Mucosa of gallbladder (tissue), 1 donor: ENCODE data around the gene PIK3IP1. TPM values are rescaled to one million over a fixed set of nuclear protein-coding genes. Genes with fewer than 3 reads are reported as not detected.

Source experiments
- DNase-seq: peaks from one replicate; pipeline ENCODE4 v3.0.0-alpha.2; 2020; ENCODE audit warnings: low spot score
- total RNA-seq: library from RNA; stranded (reverse); gene quantifications from one replicate; pipeline ENCODE4 v1.2.1, GENCODE V29; 2021
- donor health status: DM: no; HTN: no; CAD: no.

The PIK3IP1 gene
- total RNA-seq, 1 donor from 2014 or later: 48.0 TPM

DNA sequence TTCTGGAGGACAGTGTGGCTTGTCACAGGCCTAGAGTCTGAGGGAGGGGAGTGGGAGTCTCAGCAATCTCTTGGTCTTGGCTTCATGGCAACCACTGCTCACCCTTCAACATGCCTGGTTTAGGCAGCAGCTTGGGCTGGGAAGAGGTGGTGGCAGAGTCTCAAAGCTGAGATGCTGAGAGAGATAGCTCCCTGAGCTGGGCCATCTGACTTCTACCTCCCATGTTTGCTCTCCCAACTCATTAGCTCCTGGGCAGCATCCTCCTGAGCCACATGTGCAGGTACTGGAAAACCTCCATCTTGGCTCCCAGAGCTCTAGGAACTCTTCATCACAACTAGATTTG, 13.0 kb downstream of the PIK3IP1 start:
- no peak for DNase-seq

DNA sequence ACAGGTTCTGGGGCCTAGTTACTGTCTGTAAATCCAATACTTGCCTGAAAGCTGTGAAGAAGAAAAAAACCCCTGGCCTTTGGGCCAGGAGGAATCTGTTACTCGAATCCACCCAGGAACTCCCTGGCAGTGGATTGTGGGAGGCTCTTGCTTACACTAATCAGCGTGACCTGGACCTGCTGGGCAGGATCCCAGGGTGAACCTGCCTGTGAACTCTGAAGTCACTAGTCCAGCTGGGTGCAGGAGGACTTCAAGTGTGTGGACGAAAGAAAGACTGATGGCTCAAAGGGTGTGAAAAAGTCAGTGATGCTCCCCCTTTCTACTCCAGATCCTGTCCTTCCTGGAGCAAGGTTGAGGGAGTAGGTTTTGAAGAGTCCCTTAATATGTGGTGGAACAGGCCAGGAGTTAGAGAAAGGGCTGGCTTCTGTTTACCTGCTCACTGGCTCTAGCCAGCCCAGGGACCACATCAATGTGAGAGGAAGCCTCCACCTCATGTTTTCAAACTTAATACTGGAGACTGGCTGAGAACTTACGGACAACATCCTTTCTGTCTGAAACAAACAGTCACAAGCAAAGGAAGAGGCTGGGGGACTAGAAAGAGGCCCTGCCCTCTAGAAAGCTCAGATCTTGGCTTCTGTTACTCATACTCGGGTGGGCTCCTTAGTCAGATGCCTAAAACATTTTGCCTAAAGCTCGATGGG, 13.5 kb downstream of the PIK3IP1 start:
- DNase-seq: no peak

DNA sequence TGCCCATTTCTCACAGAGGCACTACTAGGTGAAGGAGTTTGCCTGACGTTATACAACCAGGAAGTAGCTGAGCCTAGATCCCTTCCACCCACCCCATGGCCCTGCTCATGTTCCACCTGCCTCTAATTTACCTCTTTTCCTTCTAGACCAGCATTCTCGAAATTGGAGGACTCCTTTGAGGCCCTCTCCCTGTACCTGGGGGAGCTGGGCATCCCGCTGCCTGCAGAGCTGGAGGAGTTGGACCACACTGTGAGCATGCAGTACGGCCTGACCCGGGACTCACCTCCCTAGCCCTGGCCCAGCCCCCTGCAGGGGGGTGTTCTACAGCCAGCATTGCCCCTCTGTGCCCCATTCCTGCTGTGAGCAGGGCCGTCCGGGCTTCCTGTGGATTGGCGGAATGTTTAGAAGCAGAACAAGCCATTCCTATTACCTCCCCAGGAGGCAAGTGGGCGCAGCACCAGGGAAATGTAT, 14.1 kb downstream of the PIK3IP1 start:
- no peak for DNase-seq

DNA sequence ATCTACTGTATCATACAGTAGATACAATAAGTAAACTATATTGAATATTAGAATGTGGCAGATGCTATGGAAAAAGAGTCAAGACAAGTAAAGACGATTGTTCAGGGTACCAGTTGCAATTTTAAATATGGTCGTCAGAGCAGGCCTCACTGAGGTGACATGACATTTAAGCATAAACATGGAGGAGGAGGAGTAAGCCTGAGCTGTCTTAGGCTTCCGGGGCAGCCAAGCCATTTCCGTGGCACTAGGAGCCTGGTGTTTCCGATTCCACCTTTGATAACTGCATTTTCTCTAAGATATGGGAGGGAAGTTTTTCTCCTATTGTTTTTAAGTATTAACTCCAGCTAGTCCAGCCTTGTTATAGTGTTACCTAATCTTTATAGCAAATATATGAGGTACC, 14.5 kb downstream of the PIK3IP1 start:
- DNase-seq: no peak

DNA sequence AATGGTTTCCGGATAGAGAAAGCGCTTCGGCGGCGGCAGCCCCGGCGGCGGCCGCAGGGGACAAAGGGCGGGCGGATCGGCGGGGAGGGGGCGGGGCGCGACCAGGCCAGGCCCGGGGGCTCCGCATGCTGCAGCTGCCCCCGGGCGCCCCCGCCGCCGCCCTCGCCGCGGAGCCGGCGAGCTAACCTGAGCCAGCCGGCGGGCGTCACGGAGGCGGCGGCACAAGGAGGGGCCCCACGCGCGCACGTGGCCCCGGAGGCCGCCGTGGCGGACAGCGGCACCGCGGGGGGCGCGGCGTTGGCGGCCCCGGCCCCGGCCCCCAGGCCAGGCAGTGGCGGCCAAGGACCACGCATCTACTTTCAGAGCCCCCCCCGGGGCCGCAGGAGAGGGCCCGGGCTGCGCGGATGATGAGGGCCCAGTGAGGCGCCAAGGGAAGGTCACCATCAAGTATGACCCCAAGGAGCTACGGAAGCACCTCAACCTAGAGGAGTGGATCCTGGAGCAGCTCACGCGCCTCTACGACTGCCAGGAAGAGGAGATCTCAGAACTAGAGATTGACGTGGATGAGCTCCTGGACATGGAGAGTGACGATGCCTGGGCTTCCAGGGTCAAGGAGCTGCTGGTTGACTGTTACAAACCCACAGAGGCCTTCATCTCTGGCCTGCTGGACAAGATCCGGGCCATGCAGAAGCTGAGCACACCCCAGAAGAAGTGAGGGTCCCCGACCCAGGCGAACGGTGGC, 15.7 kb downstream of the PIK3IP1 start:
- DNase-seq: no peak

DNA sequence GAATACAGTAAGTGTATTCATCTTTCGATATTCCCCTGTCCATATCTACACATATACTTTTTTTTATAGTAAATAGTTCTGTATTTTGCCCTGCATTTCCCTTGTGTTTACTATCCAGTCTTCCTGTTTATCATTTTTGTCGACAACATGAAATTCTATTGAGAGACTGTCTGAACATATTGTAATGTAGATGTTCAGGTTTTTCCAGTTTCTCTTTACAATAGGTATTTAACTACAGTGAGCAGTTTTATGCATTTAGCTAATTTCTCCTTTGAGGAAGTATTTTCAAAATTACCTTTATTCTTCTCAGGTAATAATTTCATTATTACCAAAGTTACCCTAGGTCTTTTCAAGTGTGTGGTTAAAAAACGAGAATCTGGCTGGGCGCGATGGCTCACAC, 16.7 kb downstream of the PIK3IP1 start:
- no peak for DNase-seq

DNA sequence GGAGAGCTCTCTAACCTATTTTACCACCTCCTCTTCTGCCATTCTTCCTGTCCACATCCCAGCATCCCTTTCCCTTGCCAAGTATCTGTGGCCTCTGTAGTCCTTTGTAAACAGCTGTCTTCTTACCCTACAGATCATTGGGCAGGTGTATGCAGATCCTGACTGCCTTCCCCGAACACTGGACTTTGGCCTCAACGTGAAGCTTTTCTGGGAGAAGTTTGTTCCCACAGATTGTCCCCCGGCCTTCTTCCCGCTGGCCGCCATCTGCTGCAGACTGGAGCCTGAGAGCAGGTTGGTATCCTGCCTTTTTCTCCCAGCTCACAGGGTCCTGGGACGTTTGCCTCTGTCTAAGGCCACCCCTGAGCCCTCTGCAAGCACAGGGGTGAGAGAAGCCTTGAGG, 17.3 kb downstream of the PIK3IP1 start:
- DNase-seq: no peak

DNA sequence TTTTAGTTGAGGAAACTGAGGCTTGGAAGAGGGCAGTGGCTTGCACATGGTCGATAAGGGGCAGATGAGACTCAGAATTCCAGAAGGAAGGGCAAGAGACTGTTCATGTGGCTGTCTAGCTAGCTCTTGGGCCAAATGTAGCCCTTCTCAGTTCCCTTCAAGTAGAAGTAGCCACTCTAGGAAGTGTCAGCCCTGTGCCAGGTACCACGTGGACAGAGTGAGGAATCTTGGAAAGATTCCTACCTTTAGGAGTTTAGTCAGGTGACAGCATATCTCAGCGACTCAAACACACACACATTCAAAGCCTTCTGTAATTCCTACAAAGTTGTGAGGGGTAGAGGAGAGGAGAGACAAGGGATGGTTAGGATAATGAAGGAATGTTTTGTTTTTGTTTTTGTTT, 18.3 kb downstream of the PIK3IP1 start:
- no peak for DNase-seq

DNA sequence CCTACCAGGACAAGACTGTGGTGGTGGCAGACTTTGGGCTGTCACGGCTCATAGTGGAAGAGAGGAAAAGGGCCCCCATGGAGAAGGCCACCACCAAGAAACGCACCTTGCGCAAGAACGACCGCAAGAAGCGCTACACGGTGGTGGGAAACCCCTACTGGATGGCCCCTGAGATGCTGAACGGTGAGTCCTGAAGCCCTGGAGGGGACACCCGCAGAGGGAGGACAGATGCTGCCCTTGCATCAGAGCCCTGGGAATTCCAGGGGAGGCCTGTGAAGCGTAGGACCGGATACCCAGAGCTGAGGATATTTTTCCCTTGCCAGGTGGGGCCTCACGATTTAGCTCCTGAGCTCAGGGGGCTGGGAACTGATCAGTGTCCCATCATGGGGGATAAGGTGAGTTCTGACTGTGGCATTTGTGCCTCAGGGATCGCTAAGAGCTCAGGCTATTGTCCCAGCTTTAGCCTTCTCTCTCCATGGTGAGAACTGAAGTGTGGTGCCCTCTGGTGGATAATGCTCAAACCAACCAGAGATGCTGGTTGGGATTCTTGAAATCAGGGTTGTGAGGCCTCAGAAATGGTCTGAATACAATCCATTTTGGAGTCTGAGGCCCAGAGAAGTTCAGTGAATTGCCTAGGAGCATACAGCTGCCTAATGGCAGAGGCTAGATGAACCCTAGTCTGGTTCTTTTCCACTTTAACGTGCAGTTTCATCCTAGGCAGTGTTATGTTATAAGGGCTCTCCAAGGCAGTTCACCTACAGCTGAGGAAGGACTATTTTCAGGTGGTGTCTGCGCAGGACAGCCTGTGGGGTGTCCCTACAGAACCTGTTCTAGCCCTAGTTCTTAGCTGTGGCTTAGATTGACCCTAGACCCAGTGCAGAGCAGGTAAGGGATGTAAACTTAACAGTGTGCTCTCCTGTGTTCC, 19.5 kb downstream of the PIK3IP1 start:
- DNase-seq: peak; percentile 60

DNA sequence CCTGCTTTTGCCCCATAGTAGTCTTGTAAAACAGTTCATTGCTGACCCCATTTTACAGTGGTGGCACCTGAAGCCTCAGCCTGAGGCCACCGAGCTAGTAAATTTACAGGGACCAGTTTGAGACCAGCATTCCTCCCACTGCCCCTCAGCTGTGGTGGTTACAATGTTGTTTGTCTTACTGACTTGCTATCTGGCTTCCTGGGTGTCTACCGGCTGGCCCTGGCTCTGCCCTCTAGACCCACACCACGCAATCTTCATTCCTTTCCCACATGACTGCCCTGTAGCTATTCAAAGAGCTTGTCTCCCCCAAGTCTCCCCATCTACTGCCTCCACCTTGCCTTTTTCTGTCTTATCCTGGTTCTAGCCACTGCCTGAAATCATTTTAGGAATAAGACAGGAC, 20.8 kb downstream of the PIK3IP1 start:
- no peak for DNase-seq

DNA sequence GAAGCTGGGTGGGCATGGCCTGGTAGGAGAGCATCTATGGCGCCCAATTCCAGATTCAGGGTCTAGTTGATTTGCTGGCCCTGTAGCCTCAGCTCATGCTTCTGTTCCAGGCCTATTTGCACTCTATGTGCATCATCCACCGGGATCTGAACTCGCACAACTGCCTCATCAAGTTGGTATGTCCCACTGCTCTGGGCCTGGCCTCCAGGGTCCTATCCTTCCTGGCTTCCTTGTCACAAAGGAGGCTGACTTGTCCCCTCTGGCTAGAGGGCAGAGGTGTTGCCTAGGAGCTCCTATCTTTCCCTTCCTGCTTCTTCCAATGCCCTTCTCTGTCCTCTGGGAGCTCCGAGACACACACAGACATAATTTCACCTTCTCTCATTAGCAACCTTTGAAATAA, 21.3 kb downstream of the PIK3IP1 start:
- no peak for DNase-seq

DNA sequence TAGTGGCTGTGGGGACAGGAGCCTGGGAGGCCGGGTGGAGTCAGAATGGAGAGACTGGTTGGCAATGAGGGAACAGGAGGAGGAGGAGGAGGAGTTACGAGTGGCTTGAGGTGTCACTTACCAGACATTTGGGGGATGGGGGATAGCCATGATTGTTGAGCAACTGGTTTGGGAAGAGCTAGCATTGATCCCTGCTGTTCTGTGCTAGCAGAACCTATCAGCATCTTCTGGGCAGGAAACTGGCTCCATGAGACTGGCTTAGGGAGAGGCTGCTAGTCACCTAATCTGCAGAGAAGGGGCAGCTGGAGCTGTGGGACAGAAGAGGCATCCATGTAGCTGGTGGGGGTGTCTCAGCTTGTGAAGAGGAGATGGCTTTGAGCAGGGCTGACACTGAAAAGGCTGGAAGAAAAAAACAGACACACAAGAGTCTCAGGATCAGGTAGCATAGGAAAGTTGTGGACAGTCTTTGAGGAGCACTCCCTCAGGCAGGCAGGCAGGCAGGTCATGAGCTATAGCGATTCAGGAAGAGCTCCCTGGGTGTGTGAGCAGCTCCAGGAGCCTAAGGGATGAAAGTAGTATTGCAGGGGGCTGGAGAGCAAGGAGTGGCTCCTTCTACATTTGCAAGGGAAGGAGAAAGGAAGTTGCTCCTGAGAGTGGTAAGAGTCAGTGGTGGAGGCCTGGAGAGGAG, 22.3 kb downstream of the PIK3IP1 start:
- no peak for DNase-seq

DNA sequence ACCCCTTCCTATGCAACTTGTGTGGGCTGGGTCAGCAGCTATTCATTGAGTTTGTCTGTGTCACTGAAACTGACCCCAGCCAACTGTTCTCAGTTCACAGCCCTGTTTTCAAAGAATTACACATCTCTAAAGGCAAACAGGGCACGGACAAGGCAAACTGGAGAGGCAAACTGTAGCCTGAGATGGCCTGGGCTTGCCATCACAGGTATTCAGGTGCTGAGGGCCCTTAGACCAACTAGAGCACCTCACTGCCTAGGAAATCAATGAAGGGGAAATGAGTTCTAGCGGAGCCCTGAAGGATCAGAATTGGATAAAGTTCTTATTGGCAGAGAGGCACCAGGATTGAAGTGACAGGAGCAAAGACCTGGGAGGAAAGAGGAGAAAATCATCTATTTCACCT, 24.0 kb downstream of the PIK3IP1 start:
- no peak for DNase-seq

DNA sequence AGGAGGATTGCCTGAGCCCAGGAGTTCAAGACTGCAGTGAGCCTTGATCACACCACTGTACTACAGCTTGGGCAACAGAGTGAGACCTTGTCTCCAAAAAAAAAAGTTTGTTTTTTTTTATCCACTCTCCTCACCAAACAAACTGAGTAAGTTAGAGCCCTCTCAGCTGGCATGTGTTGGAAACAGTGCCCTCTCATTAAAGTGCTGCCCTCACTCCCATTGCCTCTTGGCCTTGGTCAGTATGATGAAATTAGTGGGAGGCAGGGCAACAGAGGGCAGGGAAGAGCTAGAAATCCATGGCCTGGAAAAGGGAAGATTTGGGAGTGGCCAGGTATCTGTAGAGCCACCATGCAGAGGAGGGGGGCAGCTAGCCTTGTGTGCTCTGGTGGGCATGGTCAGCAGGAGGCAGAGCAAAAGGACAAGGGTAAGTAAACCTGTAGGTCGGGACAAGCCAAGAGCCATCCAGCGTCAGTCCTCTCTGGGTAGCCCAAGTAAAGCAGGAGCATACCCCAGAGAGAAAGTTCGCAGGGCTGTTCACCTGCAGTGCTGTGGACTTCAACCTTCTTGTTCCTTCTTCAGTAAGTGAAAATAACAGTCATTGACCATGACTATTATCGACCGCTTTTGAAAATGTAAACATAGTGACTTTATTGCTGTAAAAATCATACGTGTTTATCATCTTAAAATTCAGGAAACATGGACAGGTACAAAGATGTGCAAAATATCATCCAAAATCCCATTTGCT, 28.2 kb downstream of the PIK3IP1 start:
- DNase-seq: no peak

DNA sequence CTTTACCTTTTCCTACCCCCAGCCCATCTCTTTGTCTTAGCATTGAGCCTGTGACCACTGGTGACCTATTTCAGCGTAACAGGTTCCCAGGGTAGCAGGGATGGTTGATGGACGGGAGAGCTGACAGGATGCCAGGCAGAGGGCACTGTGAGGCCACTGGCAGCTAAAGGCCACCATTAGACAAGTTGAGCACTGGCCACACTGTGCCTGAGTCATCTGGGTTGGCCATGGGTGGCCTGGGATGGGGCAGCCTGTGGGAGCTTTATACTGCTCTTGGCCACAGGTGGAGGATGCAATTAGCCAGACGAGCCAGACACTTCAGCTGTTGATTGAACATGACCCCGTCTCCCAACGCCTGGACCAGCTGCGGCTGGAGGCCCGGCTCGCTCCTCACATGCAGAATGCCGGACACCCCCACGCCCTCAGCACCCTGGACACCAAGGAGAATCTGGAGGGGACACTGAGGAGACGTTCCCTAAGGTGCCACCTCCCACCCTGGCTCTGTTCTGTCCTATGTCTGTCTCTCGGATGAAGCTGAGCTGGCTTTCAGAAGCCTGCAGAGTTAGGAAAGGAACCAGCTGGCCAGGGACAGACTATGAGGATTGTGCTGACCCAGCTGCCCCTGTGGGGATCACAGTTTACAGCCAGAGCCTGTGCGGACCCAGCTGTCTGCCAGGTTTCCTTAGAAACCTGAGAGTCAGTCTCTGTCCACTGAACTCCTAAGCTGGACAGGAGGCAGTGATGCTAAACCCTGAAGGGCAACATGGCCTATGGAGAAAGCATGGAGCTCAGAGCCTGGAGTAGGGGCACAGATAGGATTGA, 29.8 kb downstream of the PIK3IP1 start:
- no peak for DNase-seq

DNA sequence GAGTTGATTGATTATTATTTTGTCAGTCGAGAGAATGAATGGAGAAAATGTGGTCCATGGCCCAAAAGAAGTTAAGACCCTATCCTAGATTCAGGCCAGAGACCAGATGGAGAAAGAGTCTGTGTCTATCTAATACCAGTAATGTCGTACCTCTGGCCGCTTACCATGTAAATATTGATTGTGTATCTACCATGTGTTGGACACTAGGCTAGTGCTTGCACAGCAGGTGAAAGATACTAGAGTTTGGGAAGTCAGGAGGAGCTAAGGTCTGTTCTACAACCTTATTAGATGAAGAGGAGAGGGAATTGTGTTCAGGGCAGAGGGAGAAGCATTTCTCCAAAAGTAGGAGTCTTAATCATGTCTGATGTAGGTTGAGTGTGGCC, 31.8 kb downstream of the PIK3IP1 start:
- no peak for DNase-seq

DNA sequence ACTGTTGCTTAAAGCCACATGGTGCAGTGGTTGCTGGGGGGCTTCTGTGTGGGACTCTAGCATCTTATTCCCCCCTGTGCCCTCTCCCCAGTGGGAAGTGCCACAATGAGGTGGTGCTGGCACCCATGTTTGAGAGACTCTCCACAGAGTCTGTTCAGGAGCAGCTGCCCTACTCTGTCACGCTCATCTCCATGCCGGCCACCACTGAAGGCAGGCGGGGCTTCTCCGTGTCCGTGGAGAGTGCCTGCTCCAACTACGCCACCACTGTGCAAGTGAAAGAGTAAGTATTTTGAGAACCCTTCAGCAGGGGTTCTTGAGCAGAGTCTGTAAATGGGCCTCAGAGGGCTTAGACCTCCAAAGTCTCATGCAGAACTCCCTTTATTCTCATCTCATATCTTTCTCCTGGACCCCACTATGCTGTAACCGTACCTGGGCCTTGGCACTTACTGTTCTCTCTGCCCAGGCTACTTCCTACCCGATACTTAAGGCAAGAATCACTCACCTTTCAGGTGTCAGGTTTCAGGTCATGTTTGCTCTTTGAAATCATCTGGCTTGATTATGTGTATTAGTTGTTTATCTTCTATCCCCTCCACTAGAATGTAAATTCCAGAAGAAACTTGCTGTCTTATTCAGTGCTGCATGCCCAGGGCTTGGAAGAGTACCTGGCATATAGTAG, 32.4 kb downstream of the PIK3IP1 start:
- no peak for DNase-seq

DNA sequence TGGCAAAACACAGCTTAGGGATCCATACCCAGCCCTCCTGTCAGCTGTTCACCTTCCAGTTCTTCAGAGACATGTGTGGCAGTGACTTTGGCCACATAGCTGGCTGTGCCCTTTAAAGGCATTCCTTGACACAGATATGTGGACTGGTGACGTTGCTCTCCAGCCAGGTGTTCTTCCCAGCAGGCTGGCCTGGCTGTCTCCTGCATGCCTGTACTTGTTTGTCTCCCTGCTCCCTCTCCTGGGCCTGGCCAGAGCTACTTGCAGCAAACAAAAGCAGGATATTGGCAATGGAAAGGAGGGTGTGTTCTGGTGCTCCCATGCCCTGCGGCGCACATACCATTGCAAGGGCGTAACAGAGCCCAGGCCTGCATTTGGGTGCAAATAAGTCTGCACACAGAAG, 38.3 kb downstream of the PIK3IP1 start:
- peak; percentile 87 for DNase-seq

DNA sequence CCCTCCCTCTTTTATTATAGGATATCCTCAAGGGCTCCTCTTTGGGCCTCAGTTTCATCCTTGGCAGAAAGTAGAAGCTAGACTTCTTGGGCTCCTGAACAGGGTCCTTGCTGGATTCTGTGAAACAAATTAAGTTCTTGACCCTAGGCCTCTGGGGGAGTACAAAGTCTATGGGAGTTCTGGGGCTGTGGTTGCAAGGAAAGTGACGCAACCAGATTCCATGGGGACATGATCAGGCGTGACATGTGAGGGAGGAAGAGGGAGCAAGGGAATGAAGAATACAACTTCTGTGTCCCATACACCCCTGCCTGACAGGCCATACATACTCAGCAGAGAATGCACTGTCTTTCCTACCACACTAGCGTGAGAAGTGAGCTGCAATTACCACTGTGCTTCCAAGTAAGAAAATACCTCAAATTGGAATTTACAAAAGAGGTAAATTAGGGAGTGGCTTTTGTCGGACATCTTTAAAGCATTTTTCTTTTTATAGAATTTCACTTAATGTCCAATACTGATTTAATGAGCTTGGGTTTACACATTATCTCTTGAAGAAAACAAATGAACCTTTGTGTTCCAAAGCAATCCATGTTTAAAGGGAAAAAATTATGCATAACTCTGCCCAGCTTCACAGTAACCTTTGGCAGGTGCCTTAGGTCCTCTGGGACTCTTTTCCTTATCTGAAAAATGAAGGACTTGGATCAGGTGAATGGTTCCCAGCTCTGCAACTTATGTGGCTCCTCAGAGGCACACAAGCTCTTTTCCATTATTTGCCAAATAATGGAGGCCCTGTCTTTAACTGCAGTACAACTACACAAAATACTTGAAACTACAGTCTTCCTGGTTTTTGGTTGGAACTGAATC, 41.3 kb downstream of the PIK3IP1 start:
- peak; percentile 35 for DNase-seq
